22Rv1 (cell line): Measurements from ENCODE around the gene FSHR.

ENCODE experiments used
- ZFX ChIP-seq: fragments of 450-650 bp; IDR thresholded peaks from 2 replicates; pipeline ENCODE4 v1.6.1; 2017; ENCODE audit warnings: antibody characterized with exemption, borderline replicate concordance
- TF ChIP-seq, protein P1 (sequence below): fragments of 450-650 bp; IDR thresholded peaks from 2 replicates; pipeline ENCODE4 v1.5.1; 2017; ENCODE audit warnings: mild to moderate bottlenecking

- TF ChIP-seq, protein P1, sequence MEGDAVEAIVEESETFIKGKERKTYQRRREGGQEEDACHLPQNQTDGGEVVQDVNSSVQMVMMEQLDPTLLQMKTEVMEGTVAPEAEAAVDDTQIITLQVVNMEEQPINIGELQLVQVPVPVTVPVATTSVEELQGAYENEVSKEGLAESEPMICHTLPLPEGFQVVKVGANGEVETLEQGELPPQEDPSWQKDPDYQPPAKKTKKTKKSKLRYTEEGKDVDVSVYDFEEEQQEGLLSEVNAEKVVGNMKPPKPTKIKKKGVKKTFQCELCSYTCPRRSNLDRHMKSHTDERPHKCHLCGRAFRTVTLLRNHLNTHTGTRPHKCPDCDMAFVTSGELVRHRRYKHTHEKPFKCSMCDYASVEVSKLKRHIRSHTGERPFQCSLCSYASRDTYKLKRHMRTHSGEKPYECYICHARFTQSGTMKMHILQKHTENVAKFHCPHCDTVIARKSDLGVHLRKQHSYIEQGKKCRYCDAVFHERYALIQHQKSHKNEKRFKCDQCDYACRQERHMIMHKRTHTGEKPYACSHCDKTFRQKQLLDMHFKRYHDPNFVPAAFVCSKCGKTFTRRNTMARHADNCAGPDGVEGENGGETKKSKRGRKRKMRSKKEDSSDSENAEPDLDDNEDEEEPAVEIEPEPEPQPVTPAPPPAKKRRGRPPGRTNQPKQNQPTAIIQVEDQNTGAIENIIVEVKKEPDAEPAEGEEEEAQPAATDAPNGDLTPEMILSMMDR: no peak
- no peak for TF ChIP-seq ZFX
Measured at GRCh38 chr2:49032126-49032525, 122.2 kb downstream of the FSHR start.
